Hepatocyte (in vitro differentiated cells): ENCODE results near the gene KCTD15. TPM values are rescaled to one million over a fixed set of nuclear protein-coding genes. Genes with fewer than 3 reads are reported as not detected.

Experiments used
- DNase-seq: peaks from one replicate; pipeline ENCODE4 v3.0.0-alpha.2; 2016; ENCODE audit warnings: low spot score
- H2AFZ ChIP-seq: fragments of 200-600 bp; sonication (generic); 2 replicates; pipeline ENCODE4 v1.6.0; 2016; ENCODE audit warnings: antibody characterized with exemption, mild to moderate bottlenecking
- H3K27ac ChIP-seq: fragments of 200-600 bp; sonication (generic); 2 replicates; pipeline ENCODE4 v1.5.1; 2016; ENCODE audit warnings: mild to moderate bottlenecking
- H3K27me3 ChIP-seq: fragments of 200-600 bp; sonication (generic); 2 replicates; pipeline ENCODE4 v1.6.1; 2016
- H3K36me3 ChIP-seq: fragments of 200-600 bp; sonication (generic); replicated peaks from 2 replicates; pipeline ENCODE4 v1.5.1; 2016; ENCODE audit warnings: low read depth; ENCODE audit not compliant: insufficient read depth
- H3K4me1 ChIP-seq: fragments of 200-600 bp; sonication (generic); 2 replicates; pipeline ENCODE4 v1.5.1; 2016; ENCODE audit warnings: mild to moderate bottlenecking, moderate library complexity; ENCODE audit not compliant: insufficient read depth
- H3K4me2 ChIP-seq: fragments of 200-600 bp; sonication (generic); 2 replicates; pipeline ENCODE4 v1.6.0; 2016
- H3K4me3 ChIP-seq: fragments of 200-600 bp; sonication (generic); 2 replicates; pipeline ENCODE4 v1.5.1; 2016; ENCODE audit warnings: mild to moderate bottlenecking
- H3K79me2 ChIP-seq: fragments of 200-600 bp; sonication (generic); 2 replicates; pipeline ENCODE4 v1.6.0; 2017; ENCODE audit warnings: mild to moderate bottlenecking
- H3K9me2 ChIP-seq: fragments of 200-600 bp; sonication (generic); replicated peaks from 2 replicates; pipeline ENCODE4 v1.6.0; 2017; ENCODE audit warnings: mild to moderate bottlenecking; ENCODE audit not compliant: insufficient read depth
- H3K9me3 ChIP-seq: fragments of 200-600 bp; sonication (generic); 2 replicates; pipeline ENCODE4 v1.5.1; 2016; ENCODE audit warnings: low read depth, mild to moderate bottlenecking
- H4K20me1 ChIP-seq: fragments of 200-600 bp; sonication (generic); 2 replicates; pipeline ENCODE4 v1.6.0; 2016; ENCODE audit warnings: mild to moderate bottlenecking; ENCODE audit not compliant: insufficient read depth, poor library complexity, severe bottlenecking
- EZH2 ChIP-seq: fragments of 200-600 bp; sonication (generic); IDR thresholded peaks from 2 replicates; pipeline ENCODE4 v1.6.1; 2016; ENCODE audit warnings: antibody characterized with exemption, mild to moderate bottlenecking, borderline replicate concordance
- EZH2phosphoT487 ChIP-seq: fragments of 200-600 bp; sonication (generic); IDR thresholded peaks from one replicate; pipeline ENCODE4 v1.6.1; 2018; ENCODE audit warnings: antibody characterized with exemption, mild to moderate bottlenecking, low read depth, moderate library complexity; ENCODE audit not compliant: unreplicated experiment, severe bottlenecking
- WGBS: methylation state at CpG from one replicate; pipeline ENCODE4 v1.1.6; 2016; ENCODE audit warnings: low lambda C conversion rate; ENCODE audit errors: missing lambda C conversion rate; 5-methylcytosine and 5-hydroxymethylcytosine counted together
- polyA plus RNA-seq: library from polyadenylated mRNA; unstranded; fragments of >200 nt; fragmentation: Nextera tagmentation; extraction: Ambion mirVana; gene quantifications from 2 replicates; pipeline ENCODE4 v1.2.1, GENCODE V29; 2016
- total RNA-seq: library from RNA; depleted of rRNA; stranded (reverse); fragments of >200 nt; gene quantifications from 2 replicates; pipeline ENCODE4 v1.2.3, GENCODE V29; 2014
- TF ChIP-seq, protein P1 (sequence below): fragments of 200-600 bp; sonication (generic); IDR thresholded peaks from 2 replicates; pipeline ENCODE4 v1.5.1; 2016; ENCODE audit warnings: antibody characterized with exemption, mild to moderate bottlenecking; ENCODE audit not compliant: poor library complexity

KCTD15 gene
- total and polyA plus RNA-seq, 2 experiments from 2014 or later = 10.1 to 55.8 TPM

DNA sequence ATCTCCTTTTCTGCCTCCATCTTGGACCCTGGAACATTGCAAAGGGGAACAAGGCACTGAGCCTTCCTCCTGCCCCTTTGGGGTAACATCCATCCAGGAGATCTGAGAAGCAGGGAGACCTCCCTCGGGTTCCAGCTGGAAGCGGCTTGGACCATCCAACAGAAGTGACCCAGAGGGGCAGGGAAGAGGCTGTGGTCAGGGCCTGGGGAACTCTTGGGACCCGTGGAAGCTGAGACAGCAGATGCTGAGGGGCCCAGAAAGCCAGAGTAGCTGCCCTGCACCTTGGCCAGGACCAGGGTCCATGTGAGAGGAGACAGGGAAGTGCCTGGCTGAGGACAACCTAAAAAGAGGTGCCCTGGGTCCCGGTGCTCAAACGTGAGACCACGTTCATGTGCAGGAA lies 21.9 kb upstream of the KCTD15 start:
- H3K4me1 ChIP-seq = no peaks in the 10 kb centered on the region
- H3K27me3 ChIP-seq = peaks cover 6% of the 10 kb centered on the region
- no peak for DNase-seq
- H2AFZ ChIP-seq = no peak overlapping the region
- 85% methylated on average over 6 of the region's 6 CpGs for WGBS
- H3K9me3 ChIP-seq = no peaks in the 10 kb centered on the region
- no peak for TF ChIP-seq EZH2phosphoT487
- H3K4me3 ChIP-seq = no peak overlapping the region
- no peaks in the 10 kb centered on the region for H3K79me2 ChIP-seq
- no peak overlapping the region for H3K27ac ChIP-seq
- no peak overlapping the region for H3K4me2 ChIP-seq
- H4K20me1 ChIP-seq = no peaks in the 10 kb centered on the region
- no peaks in the 10 kb centered on the region for H3K9me2 ChIP-seq
- H3K36me3 ChIP-seq = no peaks in the 10 kb centered on the region

DNA sequence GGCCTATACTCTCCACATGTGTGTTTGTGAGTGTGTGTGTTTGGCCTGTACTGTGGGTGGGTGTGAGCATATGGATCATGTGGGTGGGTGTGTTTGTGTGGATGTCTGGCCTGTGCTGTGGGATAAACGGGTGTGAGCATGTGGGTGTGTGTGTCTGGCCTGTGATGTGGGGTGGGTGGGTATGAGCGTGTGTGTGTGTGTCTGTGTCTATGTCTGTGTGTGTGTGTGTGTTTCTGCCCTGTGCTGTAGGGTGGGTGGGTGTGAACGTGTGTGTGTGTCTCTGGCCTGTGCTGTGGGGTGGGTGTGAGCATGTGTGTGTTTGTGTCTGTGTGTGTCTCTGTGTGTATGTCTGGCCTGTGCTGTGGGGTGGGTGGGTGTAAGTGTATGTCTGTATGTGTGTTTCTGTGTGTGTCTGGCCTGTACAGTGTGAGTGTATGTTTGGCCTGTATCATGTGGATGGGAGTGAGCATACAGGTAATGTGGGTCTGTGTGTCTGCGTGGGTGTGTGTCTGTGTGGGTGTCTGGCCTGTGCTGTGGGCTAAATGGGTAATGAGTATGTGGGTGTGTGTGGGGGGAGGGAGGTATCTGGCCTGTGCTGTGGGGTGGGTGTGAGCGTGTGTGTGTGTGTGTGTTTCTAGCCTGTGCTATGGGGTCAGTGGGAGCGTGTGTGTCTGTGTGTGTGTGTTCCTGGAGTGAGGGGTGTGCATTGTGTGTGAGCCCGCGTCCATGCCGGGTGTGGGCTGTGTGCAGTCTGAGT lies 20.8 kb upstream of the KCTD15 start:
- Histone ChIP-seq H3K9me2 (no peaks in the 10 kb centered on the region), H3K27me3 (peaks cover 9% of the 10 kb centered on the region), H3K9me3 (no peaks in the 10 kb centered on the region), H3K4me2 (no peak overlapping the region), H4K20me1 (no peaks in the 10 kb centered on the region), H3K4me3 (no peak overlapping the region), H2AFZ (no peak overlapping the region), H3K4me1 (no peaks in the 10 kb centered on the region), H3K36me3 (no peaks in the 10 kb centered on the region), H3K27ac (no peak overlapping the region), H3K79me2 (no peaks in the 10 kb centered on the region)
- no peak for DNase-seq
- 82% methylated on average over 6 of the region's 9 CpGs for WGBS
- TF ChIP-seq, protein P1, sequence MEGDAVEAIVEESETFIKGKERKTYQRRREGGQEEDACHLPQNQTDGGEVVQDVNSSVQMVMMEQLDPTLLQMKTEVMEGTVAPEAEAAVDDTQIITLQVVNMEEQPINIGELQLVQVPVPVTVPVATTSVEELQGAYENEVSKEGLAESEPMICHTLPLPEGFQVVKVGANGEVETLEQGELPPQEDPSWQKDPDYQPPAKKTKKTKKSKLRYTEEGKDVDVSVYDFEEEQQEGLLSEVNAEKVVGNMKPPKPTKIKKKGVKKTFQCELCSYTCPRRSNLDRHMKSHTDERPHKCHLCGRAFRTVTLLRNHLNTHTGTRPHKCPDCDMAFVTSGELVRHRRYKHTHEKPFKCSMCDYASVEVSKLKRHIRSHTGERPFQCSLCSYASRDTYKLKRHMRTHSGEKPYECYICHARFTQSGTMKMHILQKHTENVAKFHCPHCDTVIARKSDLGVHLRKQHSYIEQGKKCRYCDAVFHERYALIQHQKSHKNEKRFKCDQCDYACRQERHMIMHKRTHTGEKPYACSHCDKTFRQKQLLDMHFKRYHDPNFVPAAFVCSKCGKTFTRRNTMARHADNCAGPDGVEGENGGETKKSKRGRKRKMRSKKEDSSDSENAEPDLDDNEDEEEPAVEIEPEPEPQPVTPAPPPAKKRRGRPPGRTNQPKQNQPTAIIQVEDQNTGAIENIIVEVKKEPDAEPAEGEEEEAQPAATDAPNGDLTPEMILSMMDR = no peak
- TF ChIP-seq EZH2phosphoT487 (no peak), EZH2 (no peak)

DNA sequence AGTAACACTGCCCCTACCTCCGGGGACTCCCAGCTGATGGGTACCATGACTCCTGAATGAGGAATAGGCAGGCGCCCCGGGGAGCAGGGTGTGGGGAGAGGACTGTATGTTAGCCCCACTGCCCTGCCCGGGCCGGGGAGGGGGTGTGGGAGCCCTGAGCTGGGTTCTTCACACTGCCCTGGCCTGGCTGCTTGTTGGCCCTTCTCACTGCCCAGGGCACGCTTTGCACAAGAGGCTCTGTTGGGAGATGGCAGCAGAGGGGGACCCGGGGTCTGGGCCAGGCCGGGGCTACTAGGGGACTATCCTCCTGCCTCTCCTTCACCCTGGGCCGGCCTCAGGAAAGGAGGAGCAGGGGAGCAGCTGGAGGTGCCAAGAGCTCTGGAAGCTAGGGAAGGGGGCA lies 19.3 kb upstream of the KCTD15 start:
- TF ChIP-seq EZH2 (no peak), EZH2phosphoT487 (no peak)
- TF ChIP-seq, protein P1 = no peak
- 92% methylated on average over 9 of the region's 9 CpGs for WGBS
- H4K20me1 ChIP-seq = no peaks in the 10 kb centered on the region
- no peak overlapping the region for H3K27ac ChIP-seq
- H3K36me3 ChIP-seq = no peaks in the 10 kb centered on the region
- H3K27me3 ChIP-seq = peaks cover 9% of the 10 kb centered on the region
- no peaks in the 10 kb centered on the region for H3K4me1 ChIP-seq
- no peak overlapping the region for H3K4me3 ChIP-seq
- no peak for DNase-seq
- no peaks in the 10 kb centered on the region for H3K79me2 ChIP-seq
- no peak overlapping the region for H2AFZ ChIP-seq
- no peak overlapping the region for H3K4me2 ChIP-seq
- H3K9me3 ChIP-seq = no peaks in the 10 kb centered on the region
- H3K9me2 ChIP-seq = no peaks in the 10 kb centered on the region

DNA sequence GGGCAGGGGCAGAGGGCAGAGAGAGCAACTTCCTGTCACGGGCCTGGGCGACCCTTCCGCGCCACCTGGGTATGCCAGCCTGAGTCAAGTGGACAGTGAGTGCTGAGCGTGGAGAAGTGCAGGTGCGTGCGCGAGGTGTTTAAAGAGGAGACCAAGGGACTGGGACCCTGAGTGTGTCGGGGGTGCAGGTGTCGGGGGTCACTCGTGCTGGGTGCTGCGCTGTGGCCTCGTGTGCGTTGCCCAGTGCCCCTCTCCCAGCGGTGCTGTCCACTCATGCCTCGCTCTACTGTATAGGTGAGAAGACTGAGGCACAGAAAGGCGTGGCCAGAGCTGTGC lies 18.9 kb upstream of the KCTD15 start:
- 58% methylated on average over 12 of the region's 17 CpGs for WGBS
- H3K4me2 ChIP-seq = no peak overlapping the region

More for the DNA sequence above, 18.9 kb upstream of the KCTD15 start:
- Histone ChIP-seq H3K27me3 (peaks cover 9% of the 10 kb centered on the region), H3K36me3 (no peaks in the 10 kb centered on the region), H2AFZ (no peak overlapping the region), H3K4me1 (no peaks in the 10 kb centered on the region), H3K79me2 (no peaks in the 10 kb centered on the region), H4K20me1 (no peaks in the 10 kb centered on the region), H3K9me3 (no peaks in the 10 kb centered on the region), H3K9me2 (no peaks in the 10 kb centered on the region), H3K4me3 (no peak overlapping the region), H3K27ac (no peak overlapping the region)
- no peak for DNase-seq
- no peak for TF ChIP-seq EZH2
- TF ChIP-seq EZH2phosphoT487 = no peak
- TF ChIP-seq, protein P1 = no peak
